NCI-H1930 (cell line): ENCODE data around the gene DHRS2.
"Not testable (repeated sequence)": the region's sequence is repeated elsewhere in the genome, so short reads cannot be mapped to it uniquely, and the experiment has no call there.

Source experiments
- DNase-seq, 2 experiments: peaks; one replicate each; lab custom pipeline; 2025; lab: John Stamatoyannopoulos, UW

The DHRS2 gene

DNA sequence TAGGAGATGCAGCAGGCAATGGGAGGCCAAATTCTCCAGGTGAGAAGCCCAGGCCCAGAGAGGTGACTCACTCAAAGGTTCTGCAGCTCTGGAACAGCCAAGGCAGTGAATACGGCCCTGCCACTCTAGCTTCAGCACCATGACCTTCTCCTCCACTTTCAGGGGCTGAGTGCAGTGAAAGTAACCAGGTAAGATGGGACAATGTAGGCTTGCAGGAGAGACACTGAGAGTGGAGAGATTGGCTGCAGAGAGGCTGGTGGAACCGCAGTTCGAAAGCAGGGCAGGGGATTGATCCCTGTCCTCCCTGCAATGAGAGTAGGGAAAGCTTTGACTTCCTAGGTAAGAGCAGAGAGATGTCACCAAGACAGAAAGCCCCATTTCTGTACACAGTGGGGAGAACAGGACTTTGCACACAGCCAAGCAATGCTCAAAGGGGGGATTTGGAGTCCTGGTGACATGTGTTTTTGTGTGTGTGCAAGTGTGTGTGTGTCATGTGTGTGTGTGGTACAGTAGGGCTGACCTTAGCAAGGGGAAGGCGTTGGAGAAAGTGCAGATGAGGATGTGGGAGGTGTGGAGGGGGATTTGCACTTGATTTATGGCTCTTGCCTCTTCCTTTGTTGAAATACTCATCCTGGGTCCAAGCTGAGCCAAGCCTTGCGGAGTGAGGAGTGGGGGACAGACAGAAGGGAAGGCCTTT lies 12.7 kb downstream of the DHRS2 start:
- no peak for DNase-seq

DNA sequence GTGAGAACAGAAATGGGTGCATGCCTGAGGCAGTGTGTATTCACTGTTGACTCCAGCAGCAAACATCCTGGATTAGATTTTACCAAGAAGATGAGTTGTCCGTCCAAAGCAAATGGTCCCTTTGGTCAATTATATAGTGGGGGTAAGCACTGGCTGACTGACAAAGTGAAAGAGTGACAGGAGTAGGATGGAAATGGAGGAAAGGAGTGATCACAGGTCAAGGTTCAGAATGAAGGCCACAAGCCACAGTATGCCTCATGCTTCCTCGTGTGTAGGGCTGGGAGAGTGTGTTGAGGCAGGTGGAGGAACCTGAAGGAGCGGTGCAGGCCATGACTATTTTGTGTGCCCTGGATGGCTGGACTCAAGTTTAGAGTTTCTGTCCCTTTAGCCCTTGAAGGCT lies 14.3 kb downstream of the DHRS2 start:
- no peak for DNase-seq

DNA sequence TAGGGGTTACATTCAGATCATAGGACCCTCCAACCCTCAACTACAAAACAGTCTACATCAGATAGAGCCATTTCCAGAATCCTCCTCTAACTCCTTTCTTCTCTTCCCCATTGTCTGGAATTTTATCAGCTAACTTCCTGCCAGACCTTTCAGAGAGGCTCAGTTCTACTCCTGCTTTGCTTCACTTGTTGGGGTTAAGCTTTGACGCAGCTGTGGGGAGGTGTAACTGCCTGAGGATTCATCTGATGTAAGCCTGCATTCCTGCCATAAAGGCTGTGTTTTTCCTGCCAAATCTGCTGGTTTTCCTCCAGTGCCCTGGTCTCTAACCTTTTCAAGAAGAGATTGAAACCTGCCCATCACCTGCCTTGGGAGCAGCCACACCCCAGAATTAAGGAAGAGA lies 16.9 kb downstream of the DHRS2 start:
- no peak for DNase-seq

DNA sequence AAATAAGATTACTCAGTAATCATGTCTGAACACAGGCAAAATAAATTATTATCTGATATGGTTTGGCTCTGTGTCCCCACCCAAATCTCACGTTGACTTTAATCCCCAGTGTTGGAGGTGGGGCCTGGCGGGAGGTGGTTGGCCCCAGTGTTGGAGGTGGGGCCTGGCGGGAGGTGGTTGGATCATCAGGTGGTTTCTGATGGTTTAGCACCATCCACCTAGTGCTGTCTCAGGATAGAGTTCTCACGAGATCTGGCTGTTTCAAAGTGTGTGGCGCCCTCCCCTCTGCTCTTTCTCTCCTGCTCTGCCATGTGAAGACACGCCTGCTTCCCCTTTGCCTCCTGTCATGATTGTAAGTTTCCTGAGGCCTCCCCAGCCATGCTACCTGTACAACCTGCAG lies 18.1 kb downstream of the DHRS2 start:
- DNase-seq = no peak

DNA sequence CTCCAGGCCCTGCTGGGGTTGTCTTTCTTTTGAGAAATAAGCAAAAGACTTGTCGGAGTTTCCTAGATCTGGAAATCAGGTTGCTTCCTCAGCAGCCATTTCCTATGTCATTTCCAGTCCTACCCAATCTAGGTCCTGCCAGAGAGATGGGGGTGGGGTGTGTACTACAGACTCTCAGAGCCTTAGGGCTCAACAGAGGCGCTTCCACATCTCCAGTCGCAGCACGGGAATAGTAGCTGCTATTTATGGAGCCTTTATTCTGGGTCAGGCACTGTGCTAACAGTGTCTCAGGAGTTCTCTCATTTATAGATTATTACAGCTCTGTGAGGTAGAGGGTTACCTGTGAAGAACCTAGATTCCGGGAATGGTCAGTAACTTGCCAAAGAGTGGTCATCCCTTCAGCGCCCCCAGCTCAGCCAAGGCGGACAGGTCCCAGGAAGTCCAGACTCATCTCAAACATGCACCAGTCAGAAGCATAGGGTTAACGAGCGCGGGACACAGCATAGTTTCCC lies 21.9 kb downstream of the DHRS2 start:
- DNase-seq = no peak

DNA sequence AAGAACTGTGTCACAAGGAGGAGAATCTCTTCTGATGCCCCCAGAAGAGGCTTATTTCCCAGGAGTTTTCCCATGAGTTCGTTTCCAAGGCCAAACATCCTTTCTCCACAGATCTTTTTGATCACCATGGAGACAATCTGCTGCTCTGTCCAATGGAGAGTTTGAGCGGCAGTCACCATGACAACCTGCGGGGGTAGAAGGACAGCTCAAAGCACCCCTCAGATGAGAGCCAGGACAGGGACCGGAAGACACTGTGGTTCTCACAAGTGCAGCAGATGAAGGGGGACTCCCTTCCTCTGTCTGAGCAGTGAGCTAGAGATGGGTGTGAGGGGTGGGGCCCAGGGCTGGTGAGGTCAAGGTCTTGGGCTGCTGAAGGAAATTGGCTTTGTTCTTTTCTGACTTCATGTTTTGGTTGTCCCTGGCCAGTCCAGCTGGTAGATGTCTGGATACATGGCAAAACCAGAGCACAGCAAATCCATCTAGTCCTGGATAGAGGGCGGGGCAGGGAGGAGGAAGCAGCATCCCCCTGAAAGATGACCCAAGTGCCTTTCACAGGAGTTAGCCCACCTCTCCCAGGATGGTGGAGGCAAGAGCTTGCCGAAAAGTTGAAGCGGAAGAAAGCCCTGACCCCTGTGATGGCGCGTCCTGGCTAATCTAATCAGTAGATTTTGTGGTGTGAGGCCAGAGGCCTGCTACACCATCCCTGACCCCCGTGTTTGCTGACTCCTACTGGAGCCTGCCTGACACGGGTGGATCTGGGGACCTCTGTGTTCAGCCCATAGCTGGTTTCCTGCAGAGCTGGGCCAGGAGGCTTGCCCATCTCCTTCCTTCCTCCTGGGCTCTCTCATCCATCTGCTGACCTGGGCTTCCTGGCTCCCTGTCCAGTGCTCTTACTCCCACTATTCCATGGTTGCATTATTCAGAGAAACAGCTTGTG lies 24.4 kb downstream of the DHRS2 start:
- DNase-seq = no peak

DNA sequence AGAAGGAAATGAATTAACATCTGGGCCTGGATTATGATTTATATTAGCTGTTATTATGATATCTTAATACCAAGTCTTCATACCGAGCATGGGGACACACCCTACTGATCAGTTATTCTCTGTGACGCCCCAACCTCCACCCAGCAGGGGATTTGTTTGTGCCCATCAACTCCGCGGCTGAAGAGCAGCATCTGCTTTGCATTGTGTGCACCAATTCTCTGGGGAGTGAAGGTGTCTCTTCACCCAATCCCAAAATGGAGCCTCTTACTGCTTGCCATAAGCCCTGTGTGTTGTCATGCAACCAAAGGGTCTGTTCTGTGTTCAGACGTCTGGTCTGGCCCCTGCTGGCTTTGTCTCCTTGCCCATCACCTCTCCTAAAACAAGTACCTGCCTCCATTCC lies 25.4 kb downstream of the DHRS2 start:
- no peak for DNase-seq

DNA sequence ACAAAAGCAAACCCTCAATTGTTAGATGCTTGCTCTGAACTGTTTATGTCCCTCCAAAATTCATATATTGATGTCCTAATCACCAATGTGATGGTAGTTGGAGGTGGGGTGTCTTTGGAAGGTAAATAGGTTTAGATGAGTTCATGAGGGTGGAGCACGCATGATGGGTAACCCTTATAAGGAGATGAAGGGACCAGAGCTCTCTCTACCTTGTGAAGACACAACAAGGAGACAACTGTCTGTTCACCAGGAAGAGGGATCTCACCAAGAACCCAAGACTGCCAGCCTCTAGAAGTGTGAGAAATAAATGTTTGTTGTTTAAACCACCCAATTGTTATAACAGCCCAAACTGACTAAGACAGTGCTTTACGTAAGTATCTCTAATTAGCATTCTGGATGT lies 27.0 kb downstream of the DHRS2 start:
- no peak for DNase-seq

DNA sequence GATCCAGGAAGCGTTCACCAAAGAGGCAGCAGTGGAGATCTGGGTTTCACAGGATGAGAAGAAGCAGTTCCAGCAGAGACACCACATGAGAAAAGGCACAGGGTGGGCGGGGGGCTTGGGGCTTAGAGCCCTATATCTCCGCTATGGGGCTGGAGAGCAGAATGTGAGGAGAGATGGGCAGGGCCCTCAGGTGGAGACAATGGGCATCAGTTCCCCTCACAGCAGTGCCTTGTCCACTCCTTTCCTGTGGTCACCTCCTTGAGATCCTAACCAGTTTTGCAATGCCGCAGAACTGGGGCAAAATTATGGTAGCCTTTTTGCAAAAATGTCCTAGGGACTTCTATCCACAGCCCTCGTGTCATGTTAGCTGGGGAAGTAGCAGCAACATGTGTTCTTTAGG lies 27.5 kb downstream of the DHRS2 start:
- DNase-seq = no peak

DNA sequence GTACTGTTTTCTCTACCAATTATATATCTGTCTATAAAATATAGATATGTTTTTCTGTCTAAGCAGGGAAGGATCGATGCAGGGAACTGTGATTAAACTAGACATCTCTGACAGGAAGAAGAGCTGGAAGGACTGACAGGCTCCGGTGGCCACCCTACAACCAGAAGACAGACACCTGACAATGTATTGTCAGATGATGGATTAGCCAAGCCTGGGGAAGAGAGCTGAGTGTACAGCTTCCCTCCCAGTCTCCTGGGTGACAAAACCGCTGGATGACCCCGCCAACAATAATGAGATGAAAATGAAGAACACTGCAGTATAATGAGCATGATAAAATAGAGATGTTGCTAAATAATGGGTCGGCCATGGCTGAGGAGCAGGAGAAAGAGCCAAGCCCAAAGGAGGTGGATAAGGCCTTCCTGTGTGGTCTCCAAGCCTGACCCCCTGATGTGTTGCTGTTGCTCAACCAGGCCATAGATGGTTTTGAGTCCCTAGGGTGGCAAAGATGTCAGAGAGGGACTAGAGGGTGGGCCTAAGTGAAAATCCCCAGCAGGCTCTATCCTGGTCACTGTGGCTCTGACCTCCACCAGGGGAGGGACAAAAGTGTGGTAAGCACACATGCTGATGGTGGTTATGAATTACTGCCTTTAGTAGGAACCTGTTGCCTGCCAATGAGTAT lies 28.2 kb downstream of the DHRS2 start:
- no peak for DNase-seq

DNA sequence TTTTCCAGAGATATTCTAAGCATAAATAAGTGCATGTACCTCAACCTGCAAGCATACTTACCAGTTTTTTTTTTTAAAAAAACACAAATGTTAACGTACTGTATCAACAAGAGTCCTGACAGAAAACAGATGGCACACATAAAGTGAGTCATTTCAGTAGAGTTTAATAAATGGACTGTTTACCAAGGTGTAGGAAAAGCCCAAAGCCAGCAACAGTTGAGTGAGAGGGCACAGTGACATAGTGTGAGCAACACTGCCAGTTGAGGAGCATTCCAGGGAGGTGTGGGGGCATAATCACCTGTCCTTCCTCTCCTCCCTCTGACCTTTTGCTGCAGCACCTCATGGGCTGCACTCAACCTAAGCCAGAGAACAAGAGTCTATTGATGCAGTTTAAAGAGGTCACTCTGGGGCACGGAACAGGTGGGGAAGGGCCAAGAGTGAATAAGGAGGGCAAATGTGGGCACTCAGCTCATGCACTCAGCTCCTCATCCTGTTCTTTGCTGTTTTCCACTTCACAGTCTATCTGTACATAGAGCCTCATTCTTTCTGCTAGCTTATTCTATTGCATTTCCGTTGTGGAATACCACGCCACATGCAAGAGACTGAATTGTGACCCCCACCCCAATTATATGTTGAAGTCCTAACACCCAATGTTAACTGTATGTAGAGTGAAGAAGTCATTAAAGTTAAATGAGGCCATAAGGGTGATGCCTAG lies 29.3 kb downstream of the DHRS2 start:
- DNase-seq = no peak

DNA sequence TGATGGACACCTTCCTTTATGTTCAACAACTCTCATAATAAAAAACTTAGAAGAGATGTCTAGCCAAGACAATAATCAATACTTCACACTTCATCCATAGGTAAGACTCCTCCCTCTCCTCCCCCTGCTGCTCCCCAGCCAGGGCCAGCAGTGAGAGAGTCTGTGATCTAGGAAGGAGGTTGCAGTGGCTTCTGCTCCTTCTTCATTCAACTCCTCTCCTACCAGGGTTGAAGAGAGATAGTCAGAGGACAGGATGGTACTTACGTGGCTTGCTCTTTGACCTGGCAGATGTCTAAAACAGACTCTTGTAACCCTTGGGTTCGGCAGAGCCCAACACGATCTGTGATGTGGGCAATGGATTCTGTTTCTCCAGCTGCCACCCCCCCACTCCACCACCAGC lies 31.0 kb downstream of the DHRS2 start:
- DNase-seq = no peak

DNA sequence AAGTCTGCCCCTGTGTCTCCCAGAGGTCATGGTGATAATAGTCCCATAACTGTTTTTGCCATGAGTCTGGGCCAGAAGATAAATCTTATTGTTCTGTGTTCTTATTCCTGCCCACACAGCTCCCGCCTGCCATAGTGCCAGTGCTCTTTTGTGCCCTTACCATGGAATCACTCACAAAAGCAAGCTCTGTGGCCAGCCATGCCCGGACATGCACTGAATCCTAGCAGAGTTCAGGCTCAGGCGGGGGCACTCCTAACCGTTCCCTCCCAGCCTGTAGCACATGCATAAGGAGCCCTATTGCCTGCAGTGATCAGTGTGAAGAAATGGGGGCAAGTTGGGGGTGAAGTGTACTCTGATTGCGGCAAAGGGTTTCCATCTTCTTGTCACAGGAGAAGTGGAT lies 33.3 kb downstream of the DHRS2 start:
- no peak for DNase-seq

DNA sequence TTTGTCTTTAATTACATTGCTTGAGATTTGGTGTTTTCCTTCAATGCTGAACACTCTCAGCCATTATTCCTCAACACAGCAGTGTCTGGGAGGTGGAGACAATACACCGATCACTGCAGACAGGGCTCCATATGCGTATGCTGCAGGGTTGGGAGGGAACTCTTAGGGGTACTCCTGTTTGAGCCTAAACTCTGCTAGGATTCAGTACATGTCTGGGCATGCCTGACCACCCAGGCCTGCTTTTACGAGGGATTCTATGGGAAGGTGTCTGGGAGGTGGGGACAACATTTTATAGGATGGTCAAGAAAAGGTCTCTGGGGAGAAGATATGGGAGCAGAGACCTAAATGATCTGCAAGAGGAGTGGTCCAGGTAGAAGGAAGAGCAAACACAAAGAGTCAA lies 34.3 kb downstream of the DHRS2 start:
- no peak for DNase-seq

DNA sequence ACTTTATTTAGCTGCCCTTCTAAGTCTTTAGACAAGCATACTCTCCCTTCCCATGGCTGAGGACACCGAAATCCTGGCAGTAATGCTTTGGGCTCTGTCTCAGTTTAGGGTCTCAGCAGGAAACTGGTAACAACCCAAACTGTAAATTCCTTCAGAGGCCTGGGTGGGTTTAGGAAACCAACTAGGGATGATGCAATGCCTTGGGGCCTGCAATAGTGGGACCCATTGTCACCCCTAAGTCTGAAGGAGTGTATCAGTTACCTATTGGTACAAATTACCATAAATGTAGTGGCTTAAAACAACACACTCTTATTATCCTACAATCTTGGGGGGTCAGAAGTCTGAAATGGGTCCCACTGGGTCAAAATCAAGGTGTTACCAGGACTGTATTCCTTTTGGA lies 36.0 kb downstream of the DHRS2 start:
- DNase-seq = no peak

DNA sequence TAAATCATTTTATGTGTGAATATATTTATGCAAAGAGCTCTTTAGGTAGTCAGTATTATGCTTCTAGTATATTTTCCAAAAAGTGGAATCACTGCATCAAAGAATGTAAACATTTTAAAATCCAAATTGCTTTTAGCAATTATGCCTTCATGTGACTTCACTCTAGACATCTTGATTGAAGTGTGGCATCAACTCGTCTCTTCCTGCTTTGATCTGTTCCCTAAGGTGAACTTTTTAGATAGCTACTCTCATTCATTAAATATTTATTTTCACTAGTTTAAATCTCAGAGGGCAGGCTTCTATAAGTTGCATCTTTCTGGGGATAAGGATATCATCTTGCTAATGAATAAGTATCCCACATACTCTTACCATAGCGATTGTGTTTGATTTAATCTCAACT lies 39.2 kb downstream of the DHRS2 start:
- no peak for DNase-seq

DNA sequence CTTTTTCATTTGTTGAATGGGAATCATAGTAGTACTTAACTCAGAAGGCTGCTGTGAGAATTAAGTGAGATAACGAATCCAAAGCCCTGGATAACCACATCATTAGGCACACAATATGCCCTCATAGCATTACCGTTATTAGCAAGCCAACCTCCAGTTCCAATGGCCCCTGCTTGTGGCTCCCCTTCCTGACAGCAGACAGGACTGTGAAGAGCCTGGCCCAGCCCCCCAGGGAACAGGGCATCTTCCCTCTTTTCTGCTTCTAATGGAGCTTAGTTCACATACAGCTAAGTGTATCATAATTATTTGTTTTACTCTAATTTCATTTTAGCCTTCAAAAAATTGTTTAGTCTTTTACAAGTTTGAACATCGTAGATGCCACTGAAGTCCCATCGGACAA lies 39.7 kb downstream of the DHRS2 start:
- no peak for DNase-seq

DNA sequence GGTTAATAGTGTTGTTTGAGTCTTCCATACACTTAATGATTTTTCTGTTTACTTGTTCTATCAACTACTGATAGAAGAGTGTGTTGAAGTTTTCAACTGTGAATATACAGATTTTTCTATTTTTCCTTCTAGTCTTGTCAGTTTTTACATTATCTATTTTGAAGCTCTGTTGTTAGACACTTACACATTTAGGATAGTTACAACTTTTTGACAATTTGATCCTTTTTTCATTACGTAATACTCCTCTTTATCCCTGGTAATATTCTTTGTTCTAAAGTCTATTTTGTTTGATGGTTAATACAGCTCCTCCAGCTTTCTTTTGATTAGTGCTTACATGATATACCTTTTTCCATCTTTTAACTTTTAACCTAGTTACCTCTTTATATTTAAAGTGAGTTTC lies 45.2 kb downstream of the DHRS2 start:
- DNase-seq = no peak

DNA sequence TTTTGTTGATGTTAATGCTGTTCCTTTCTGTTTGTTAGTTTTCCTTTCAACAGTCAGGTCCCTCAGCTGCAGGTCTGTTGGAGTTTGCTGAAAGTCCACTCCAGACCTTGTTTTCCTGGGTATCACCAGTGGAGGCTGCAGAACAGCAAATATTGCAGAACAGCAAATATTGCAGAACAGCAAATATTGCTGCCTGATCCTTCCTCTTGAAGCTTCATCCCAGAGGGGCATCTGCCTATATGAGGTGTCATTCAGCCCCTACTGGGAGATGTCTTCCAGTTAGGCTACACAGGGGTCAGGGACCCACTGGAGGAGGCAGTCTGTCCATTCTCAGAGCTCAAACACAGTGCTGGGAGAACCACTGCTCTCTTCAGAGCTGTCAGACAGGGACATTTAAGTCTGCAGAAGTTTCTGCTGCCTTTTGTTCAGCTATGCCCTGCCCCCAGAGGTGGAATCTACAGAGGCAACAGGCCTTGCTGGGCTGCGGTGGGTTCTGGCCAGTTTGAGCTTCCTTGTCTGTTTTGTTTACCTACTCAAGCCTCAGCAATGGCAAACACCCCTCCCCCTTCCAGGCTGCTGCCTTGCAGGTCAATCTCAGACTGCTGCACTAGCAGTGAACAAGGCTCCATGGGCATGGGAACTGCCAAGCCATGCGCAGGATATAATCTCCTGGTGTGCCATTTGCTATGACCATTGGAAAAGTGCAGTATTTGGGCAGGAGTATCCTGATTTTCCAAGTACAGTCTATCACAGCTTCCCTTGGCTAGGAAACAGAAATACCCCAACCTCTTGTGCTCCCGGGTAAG lies 53.7 kb downstream of the DHRS2 start:
- not testable (repeated sequence) for DNase-seq

DNA sequence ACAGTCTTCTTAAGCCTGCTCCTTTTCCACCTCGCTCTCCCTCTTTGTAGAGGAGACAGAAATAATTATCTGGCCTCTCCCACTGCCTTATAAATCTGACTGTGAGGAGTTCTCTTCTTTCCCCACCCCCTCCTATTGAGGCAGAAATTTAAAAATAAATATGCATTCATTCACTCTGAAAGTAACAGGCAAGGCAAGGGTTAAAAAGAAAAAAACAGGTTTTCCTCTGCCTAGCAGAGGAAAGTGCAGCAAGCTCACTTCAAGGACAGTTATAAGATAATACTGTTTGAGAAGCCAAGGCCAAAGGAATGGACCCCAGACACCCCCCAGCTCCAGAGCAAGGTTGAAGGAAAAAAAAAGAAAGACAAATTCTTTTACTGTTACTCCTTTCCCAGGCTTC lies 56.3 kb downstream of the DHRS2 start:
- no peak for DNase-seq

DNA sequence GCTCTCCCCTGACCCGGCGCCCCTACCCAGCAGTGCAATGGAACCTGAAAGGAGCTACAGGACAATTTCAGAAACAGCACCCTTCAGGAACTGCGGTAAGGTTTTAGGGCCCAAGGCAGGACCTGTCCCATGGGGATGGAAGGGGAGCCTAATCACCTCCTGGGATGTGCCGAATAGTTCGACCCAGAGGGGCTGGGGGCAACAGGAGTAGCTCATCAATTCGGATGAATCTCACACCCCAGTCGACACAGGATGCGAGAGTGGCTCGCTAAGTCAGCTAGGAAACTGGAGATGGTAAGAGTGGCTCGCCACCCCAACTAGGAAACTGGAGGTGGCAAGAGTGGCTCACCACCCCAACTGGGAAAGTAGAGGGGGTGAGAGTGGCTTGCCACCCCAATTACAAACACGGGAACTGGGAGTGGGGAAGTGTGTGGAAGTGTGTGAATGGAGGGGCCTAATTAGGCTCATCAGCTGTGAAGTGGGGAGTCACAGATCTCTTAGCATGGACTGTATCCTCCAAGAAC lies 57.1 kb downstream of the DHRS2 start:
- DNase-seq = no peak
